HL-60 (cell line): ENCODE results near the gene AIPL1.

Experiments used
- DNase-seq, 2 experiments: peaks; one replicate each; pipeline ENCODE4 v3.0.0-alpha.2; 2010 to 2020; ENCODE audit warnings: low read depth in 1 of 2, low spot score in 1 of 2
- H3K27ac ChIP-seq: fragments of 250-450 bp; sonication (Bioruptor Pico); replicated peaks from 2 replicates; pipeline ENCODE4 v1.5.1; 2020; ENCODE audit warnings: mild to moderate bottlenecking, moderate library complexity
- H3K27me3 ChIP-seq: fragments of 250-450 bp; sonication (Bioruptor Pico); 2 replicates; pipeline ENCODE4 v1.5.1; 2021; ENCODE audit warnings: mild to moderate bottlenecking, moderate library complexity; ENCODE audit not compliant: insufficient read depth, poor library complexity, severe bottlenecking
- H3K4me3 ChIP-seq: replicated peaks from 2 replicates; pipeline ENCODE4 v1.5.1; 2011; ENCODE audit warnings: mild to moderate bottlenecking, control low read depth, low read length; ENCODE audit not compliant: insufficient read depth
- CTCF ChIP-seq: IDR thresholded peaks from one replicate; pipeline ENCODE4 v1.5.1; 2011; ENCODE audit warnings: low read length, control low read depth, inconsistent platforms; ENCODE audit not compliant: insufficient read depth
- GABPA ChIP-seq: IDR thresholded peaks from 2 replicates; pipeline ENCODE4 v1.6.1; 2012; ENCODE audit warnings: low read depth
- POLR2AphosphoS5 ChIP-seq: IDR thresholded peaks from 2 replicates; pipeline ENCODE4 v1.6.1; 2012; ENCODE audit warnings: low read depth
- REST ChIP-seq: IDR thresholded peaks from 2 replicates; pipeline ENCODE4 v1.6.1; 2012; ENCODE audit warnings: low read depth; ENCODE audit not compliant: insufficient replicate concordance
- SPI1 ChIP-seq: IDR thresholded peaks from 2 replicates; pipeline ENCODE4 v1.6.1; 2012; ENCODE audit warnings: low read depth, mild to moderate bottlenecking, borderline replicate concordance

AIPL1 gene

GRCh38 chr17:6374271-6374691 is 60.6 kb downstream of the AIPL1 start:
- TF ChIP-seq GABPA (no peak), POLR2AphosphoS5 (no peak), CTCF (no peak), SPI1 (no peak), REST (no peak)
- Histone ChIP-seq H3K27ac (no peak overlapping the region), H3K4me3 (no peak overlapping the region), H3K27me3 (no peaks in the 10 kb centered on the region)
- DNase-seq = no peak
